Measurements from ENCODE around the gene LRMDA. TPM values are rescaled to one million over a fixed set of nuclear protein-coding genes. Genes with fewer than 3 reads are reported as not detected.

LRMDA gene
- total and polyA plus RNA-seq, 2 donors (not counting 1 experiment from before 2014, with no cell fraction given), result 0.12 TPM; not detected in 1

DNA sequence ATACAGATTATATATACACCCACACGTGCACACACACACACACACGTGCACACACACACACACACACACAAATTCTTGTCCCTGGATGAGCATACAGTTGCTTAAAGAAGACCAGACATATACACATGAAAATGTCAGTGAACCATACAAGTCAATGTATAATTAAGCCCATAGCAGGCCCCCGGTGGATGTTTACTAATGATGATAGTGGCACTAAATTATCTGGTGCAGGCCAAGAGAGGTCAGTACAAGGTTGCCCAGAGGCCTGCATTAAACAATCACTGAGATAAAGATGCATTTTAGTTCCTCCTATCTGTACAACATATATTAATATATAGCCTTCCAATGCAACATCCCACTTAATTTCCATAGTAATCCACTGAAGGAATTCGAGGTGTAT is 860.5 kb downstream of the LRMDA start:
- H3K4me1 Mint-ChIP-seq, result no peaks in the 10 kb centered on the region
- TF ChIP-seq, protein P1, sequence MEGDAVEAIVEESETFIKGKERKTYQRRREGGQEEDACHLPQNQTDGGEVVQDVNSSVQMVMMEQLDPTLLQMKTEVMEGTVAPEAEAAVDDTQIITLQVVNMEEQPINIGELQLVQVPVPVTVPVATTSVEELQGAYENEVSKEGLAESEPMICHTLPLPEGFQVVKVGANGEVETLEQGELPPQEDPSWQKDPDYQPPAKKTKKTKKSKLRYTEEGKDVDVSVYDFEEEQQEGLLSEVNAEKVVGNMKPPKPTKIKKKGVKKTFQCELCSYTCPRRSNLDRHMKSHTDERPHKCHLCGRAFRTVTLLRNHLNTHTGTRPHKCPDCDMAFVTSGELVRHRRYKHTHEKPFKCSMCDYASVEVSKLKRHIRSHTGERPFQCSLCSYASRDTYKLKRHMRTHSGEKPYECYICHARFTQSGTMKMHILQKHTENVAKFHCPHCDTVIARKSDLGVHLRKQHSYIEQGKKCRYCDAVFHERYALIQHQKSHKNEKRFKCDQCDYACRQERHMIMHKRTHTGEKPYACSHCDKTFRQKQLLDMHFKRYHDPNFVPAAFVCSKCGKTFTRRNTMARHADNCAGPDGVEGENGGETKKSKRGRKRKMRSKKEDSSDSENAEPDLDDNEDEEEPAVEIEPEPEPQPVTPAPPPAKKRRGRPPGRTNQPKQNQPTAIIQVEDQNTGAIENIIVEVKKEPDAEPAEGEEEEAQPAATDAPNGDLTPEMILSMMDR (IDR thresholded peaks at IDR 0.05), result no peak
- no peak for TF ChIP-seq EZH2 (IDR thresholded peaks at IDR 0.05; ENCODE audit: borderline replicate concordance, insufficient read depth, low read depth, low read length, poor library complexity, severe bottlenecking)
- no peak for ATAC-seq (ENCODE audit: low read depth)
- H2AFZ ChIP-seq (ENCODE audit: insufficient read depth, low read depth, low read length, poor library complexity, severe bottlenecking), result no peak overlapping the region
- no peaks in the 10 kb centered on the region for H3K27me3 Mint-ChIP-seq
- ChIA-PET CTCF (no interaction called here), POLR2A (no interaction called here)
- H4K20me1 ChIP-seq (ENCODE audit: control insufficient read depth, insufficient read depth, low read length, poor library complexity, severe bottlenecking), result no peaks in the 10 kb centered on the region
- H3K4me3 Mint-ChIP-seq, result no peak overlapping the region
- no peaks in the 10 kb centered on the region for H3K79me2 ChIP-seq (ENCODE audit: control insufficient read depth, insufficient read depth, low read length)
- H3K4me1 ChIP-seq (ENCODE audit: control insufficient read depth in 2 of 2, insufficient read depth in 2 of 2, low read length in 2 of 2), result no peaks in the 10 kb centered on the region
- H3K9me3 Mint-ChIP-seq (ENCODE audit: insufficient read depth), result no peaks in the 10 kb centered on the region
- no peak for DNase-seq
- no peaks in the 10 kb centered on the region for H3K36me3 ChIP-seq (replicated peaks in 1 of 2; ENCODE audit: control extremely low read depth in 1 of 2, control insufficient read depth in 1 of 2, extremely low read depth in 1 of 2, insufficient read depth in 2 of 2, low read length in 1 of 2)
- no peaks in the 10 kb centered on the region for H3K27me3 ChIP-seq (replicated peaks in 1 of 4; ENCODE audit: control extremely low read depth in 1 of 4, control insufficient read depth in 3 of 4, insufficient read depth in 4 of 4, low read length in 3 of 4)
- WGBS (ENCODE audit: insufficient coverage), result no CpG with 5 or more reads among the region's 4 CpGs
- no peaks in the 10 kb centered on the region for H3K9me3 ChIP-seq (ENCODE audit: control extremely low read depth in 1 of 3, control insufficient read depth in 2 of 3, insufficient read depth in 1 of 3, low read length in 2 of 3)
- no peak overlapping the region for H3K9ac ChIP-seq (ENCODE audit: low read length)
- no peak overlapping the region for H3K27ac ChIP-seq (ENCODE audit: low read length in 2 of 2)
- intact Hi-C loops (cut with micrococcal nuclease), result no loop called here
- no peak overlapping the region for H3K4me2 ChIP-seq (replicated peaks; ENCODE audit: low read depth, low read length, poor library complexity, severe bottlenecking)
- H3K4me3 ChIP-seq (ENCODE audit: control extremely low read depth in 1 of 5, extremely low read depth in 1 of 5, insufficient read depth in 1 of 5, low read depth in 2 of 5, low read length in 4 of 5), result no peak overlapping the region
- H3K27ac Mint-ChIP-seq, result no peak overlapping the region

DNA sequence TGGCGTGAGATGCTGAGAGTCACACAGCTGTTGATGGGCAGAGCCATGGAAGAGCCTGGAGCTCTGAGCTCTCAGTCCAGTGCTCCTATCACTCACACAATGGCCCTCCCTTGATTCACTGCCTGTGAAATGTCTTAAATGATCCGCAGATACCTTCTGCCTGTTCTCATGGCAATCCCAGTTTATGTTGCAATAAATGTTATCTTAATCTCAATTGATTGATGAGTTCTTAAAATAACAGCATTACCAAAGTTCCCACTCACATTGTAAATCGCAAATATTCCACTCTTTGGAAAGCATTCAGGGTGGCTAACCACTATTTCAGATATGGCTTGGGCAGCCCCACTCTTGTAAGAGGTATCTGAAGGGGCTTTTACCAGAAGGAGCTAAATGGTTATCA is 865.5 kb downstream of the LRMDA start:
- Histone ChIP-seq H3K4me3 (ENCODE audit: control extremely low read depth in 1 of 5, extremely low read depth in 1 of 5, insufficient read depth in 1 of 5, low read depth in 2 of 5, low read length in 4 of 5) (no peak overlapping the region), H3K9ac (ENCODE audit: low read length) (no peak overlapping the region), H3K36me3 (replicated peaks in 1 of 2; ENCODE audit: control extremely low read depth in 1 of 2, control insufficient read depth in 1 of 2, extremely low read depth in 1 of 2, insufficient read depth in 2 of 2, low read length in 1 of 2) (no peaks in the 10 kb centered on the region), H3K27ac (ENCODE audit: low read length in 2 of 2) (no peak overlapping the region), H3K4me1 (ENCODE audit: control insufficient read depth in 2 of 2, insufficient read depth in 2 of 2, low read length in 2 of 2) (no peaks in the 10 kb centered on the region), H4K20me1 (ENCODE audit: control insufficient read depth, insufficient read depth, low read length, poor library complexity, severe bottlenecking) (no peaks in the 10 kb centered on the region), H3K9me3 (ENCODE audit: control extremely low read depth in 1 of 3, control insufficient read depth in 2 of 3, insufficient read depth in 1 of 3, low read length in 2 of 3) (peaks cover 0 to 3% (median 0%) of the 10 kb centered on the region in 3 donors), H3K27me3 (replicated peaks in 1 of 4; ENCODE audit: control extremely low read depth in 1 of 4, control insufficient read depth in 3 of 4, insufficient read depth in 4 of 4, low read length in 3 of 4) (no peaks in the 10 kb centered on the region), H3K4me2 (replicated peaks; ENCODE audit: low read depth, low read length, poor library complexity, severe bottlenecking) (no peak overlapping the region), H3K79me2 (ENCODE audit: control insufficient read depth, insufficient read depth, low read length) (no peaks in the 10 kb centered on the region), H2AFZ (ENCODE audit: insufficient read depth, low read depth, low read length, poor library complexity, severe bottlenecking) (no peak overlapping the region)
- Mint-ChIP-seq H3K27ac (no peak overlapping the region), H3K4me3 (no peak overlapping the region), H3K9me3 (ENCODE audit: insufficient read depth) (no peaks in the 10 kb centered on the region), H3K27me3 (no peaks in the 10 kb centered on the region), H3K4me1 (no peaks in the 10 kb centered on the region)
- ChIA-PET CTCF (no interaction called here), POLR2A (no interaction called here)
- 67% methylated on average over 1 of the region's 3 CpGs for WGBS (ENCODE audit: insufficient coverage)
- intact Hi-C loops (cut with micrococcal nuclease), result no loop called here
- DNase-seq (no peak), ATAC-seq (ENCODE audit: low read depth) (no peak)
- TF ChIP-seq, protein P1 (IDR thresholded peaks at IDR 0.05), result no peak
- TF ChIP-seq EZH2 (IDR thresholded peaks at IDR 0.05; ENCODE audit: borderline replicate concordance, insufficient read depth, low read depth, low read length, poor library complexity, severe bottlenecking), result no peak
